MM.1S (cell line): ENCODE results near the gene SFRP2.

ENCODE experiments used
- DNase-seq: peaks from one replicate; pipeline ENCODE4 v3.0.0-alpha.2; 2015
- H2AFZ ChIP-seq: fragments of 300-600 bp; sonication (generic); 2 replicates; pipeline ENCODE4 v1.6.0; 2016; ENCODE audit warnings: antibody characterized with exemption, low read length
- H3F3A ChIP-seq: fragments of 300-600 bp; sonication (generic); 2 replicates; pipeline ENCODE4 v1.6.1; 2016; ENCODE audit warnings: mild to moderate bottlenecking, antibody characterized with exemption, low read length, moderate library complexity, mixed read lengths; ENCODE audit not compliant: insufficient read depth
- H3K27ac ChIP-seq: fragments of 300-600 bp; sonication (generic); 2 replicates; pipeline ENCODE4 v1.5.1; 2016; ENCODE audit warnings: mild to moderate bottlenecking, low read length
- H3K27me3 ChIP-seq: fragments of 300-600 bp; sonication (generic); replicated peaks from 2 replicates; pipeline ENCODE4 v1.6.0; 2016; ENCODE audit warnings: low read length; ENCODE audit not compliant: insufficient read depth
- H3K36me3 ChIP-seq: fragments of 300-600 bp; sonication (generic); replicated peaks from 2 replicates; pipeline ENCODE4 v1.6.1; 2016; ENCODE audit warnings: mild to moderate bottlenecking, low read length, mixed read lengths; ENCODE audit not compliant: insufficient read depth
- H3K4me1 ChIP-seq: fragments of 300-600 bp; sonication (generic); 2 replicates; pipeline ENCODE4 v1.6.1; 2016; ENCODE audit warnings: low read length, mixed read lengths
- H3K4me2 ChIP-seq: fragments of 300-600 bp; sonication (generic); 2 replicates; pipeline ENCODE4 v1.6.0; 2016; ENCODE audit warnings: low read depth, low read length
- H3K4me3 ChIP-seq: fragments of 300-600 bp; sonication (generic); 2 replicates; pipeline ENCODE4 v1.5.1; 2016; ENCODE audit warnings: low read length, mixed read lengths
- H3K79me2 ChIP-seq: fragments of 300-600 bp; sonication (generic); 2 replicates; pipeline ENCODE4 v1.6.1; 2016; ENCODE audit warnings: mixed run types, low read length, mixed read lengths
- H3K9ac ChIP-seq: fragments of 300-600 bp; sonication (generic); 2 replicates; pipeline ENCODE4 v1.6.1; 2016; ENCODE audit warnings: low read length, mixed read lengths
- H3K9me2 ChIP-seq: fragments of 300-600 bp; sonication (generic); replicated peaks from 2 replicates; pipeline ENCODE4 v1.6.1; 2016; ENCODE audit warnings: mild to moderate bottlenecking, low read length, mixed read lengths; ENCODE audit not compliant: insufficient read depth
- H3K9me3 ChIP-seq: fragments of 300-600 bp; sonication (generic); replicated peaks from 2 replicates; pipeline ENCODE4 v1.6.1; 2016; ENCODE audit warnings: mild to moderate bottlenecking, low read length, mixed read lengths; ENCODE audit not compliant: insufficient read depth
- H4K20me1 ChIP-seq: fragments of 300-600 bp; sonication (generic); 2 replicates; pipeline ENCODE4 v1.6.1; 2016; ENCODE audit warnings: mild to moderate bottlenecking, low read length, moderate library complexity, mixed read lengths; ENCODE audit not compliant: insufficient read depth
- EZH2 ChIP-seq: fragments of 300-600 bp; sonication (generic); optimal IDR thresholded peaks from 2 replicates; pipeline ENCODE3; 2017; ENCODE audit warnings: low read depth, mild to moderate bottlenecking, antibody characterized with exemption, low read length, mixed read lengths
- EZH2phosphoT487 ChIP-seq: fragments of 300-600 bp; sonication (generic); IDR thresholded peaks from 2 replicates; pipeline ENCODE4 v1.6.1; 2018; ENCODE audit warnings: antibody characterized with exemption, low read length
- TF ChIP-seq, protein P1 (sequence below): fragments of 300-600 bp; sonication (generic); IDR thresholded peaks from 2 replicates; pipeline ENCODE4 v1.5.1; 2016; ENCODE audit warnings: antibody characterized with exemption, low read length, mixed read lengths

Gene SFRP2

GRCh38 chr4:153784166-153784699, 4.7 kb downstream of the SFRP2 start:
- DNase-seq, result no peak
- H3K79me2 ChIP-seq, result no peaks in the 10 kb centered on the region
- H3K27ac ChIP-seq, result no peak overlapping the region
- TF ChIP-seq EZH2 (no peak), EZH2phosphoT487 (no peak)
- TF ChIP-seq, protein P1, sequence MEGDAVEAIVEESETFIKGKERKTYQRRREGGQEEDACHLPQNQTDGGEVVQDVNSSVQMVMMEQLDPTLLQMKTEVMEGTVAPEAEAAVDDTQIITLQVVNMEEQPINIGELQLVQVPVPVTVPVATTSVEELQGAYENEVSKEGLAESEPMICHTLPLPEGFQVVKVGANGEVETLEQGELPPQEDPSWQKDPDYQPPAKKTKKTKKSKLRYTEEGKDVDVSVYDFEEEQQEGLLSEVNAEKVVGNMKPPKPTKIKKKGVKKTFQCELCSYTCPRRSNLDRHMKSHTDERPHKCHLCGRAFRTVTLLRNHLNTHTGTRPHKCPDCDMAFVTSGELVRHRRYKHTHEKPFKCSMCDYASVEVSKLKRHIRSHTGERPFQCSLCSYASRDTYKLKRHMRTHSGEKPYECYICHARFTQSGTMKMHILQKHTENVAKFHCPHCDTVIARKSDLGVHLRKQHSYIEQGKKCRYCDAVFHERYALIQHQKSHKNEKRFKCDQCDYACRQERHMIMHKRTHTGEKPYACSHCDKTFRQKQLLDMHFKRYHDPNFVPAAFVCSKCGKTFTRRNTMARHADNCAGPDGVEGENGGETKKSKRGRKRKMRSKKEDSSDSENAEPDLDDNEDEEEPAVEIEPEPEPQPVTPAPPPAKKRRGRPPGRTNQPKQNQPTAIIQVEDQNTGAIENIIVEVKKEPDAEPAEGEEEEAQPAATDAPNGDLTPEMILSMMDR, result no peak
- no peak overlapping the region for H3K4me2 ChIP-seq
- no peak overlapping the region for H2AFZ ChIP-seq
- H3F3A ChIP-seq, result no peaks in the 10 kb centered on the region
- no peaks in the 10 kb centered on the region for H3K4me1 ChIP-seq
- H3K9me3 ChIP-seq, result no peaks in the 10 kb centered on the region
- H3K27me3 ChIP-seq, result no peaks in the 10 kb centered on the region
- no peaks in the 10 kb centered on the region for H4K20me1 ChIP-seq
- no peaks in the 10 kb centered on the region for H3K36me3 ChIP-seq
- no peak overlapping the region for H3K4me3 ChIP-seq
- H3K9me2 ChIP-seq, result no peaks in the 10 kb centered on the region
- H3K9ac ChIP-seq, result no peak overlapping the region

DNA sequence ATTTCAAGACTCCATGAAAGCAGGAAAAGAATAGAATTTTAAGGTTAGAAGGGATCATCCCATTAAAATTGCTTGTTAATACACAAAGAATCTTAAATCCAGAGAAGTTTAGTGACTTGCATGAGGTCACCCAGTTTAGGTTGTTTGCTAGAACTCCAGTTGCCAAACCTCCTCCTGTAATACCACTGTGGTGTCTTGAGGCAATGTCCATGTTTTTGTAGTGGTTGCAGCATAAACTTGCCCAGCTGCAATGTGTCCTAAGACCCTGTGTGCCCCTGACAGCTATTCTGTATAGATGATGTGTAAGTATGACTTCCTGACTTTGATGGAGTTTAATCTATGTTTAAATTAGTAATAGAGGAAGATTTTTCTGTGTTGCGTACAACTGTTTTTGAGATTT, 6.3 kb downstream of the SFRP2 start:
- no peaks in the 10 kb centered on the region for H3K9me2 ChIP-seq
- no peaks in the 10 kb centered on the region for H3F3A ChIP-seq
- TF ChIP-seq EZH2, result no peak
- TF ChIP-seq, protein P1, result no peak
- TF ChIP-seq EZH2phosphoT487, result no peak
- no peak for DNase-seq
- no peaks in the 10 kb centered on the region for H3K9me3 ChIP-seq
- H3K27ac ChIP-seq, result no peak overlapping the region
- no peak overlapping the region for H3K4me2 ChIP-seq
- no peak overlapping the region for H2AFZ ChIP-seq
- no peak overlapping the region for H3K9ac ChIP-seq
- no peaks in the 10 kb centered on the region for H3K4me1 ChIP-seq
- H3K27me3 ChIP-seq, result no peaks in the 10 kb centered on the region
- no peaks in the 10 kb centered on the region for H3K36me3 ChIP-seq
- no peaks in the 10 kb centered on the region for H3K79me2 ChIP-seq
- no peaks in the 10 kb centered on the region for H4K20me1 ChIP-seq
- H3K4me3 ChIP-seq, result no peak overlapping the region

GRCh38 chr4:153781717-153782416, 7.0 kb downstream of the SFRP2 start:
- no peak overlapping the region for H2AFZ ChIP-seq

More at GRCh38 chr4:153781717-153782416, 7.0 kb downstream of the SFRP2 start:
- Histone ChIP-seq H3K27ac (no peak overlapping the region), H3K4me2 (no peak overlapping the region), H3F3A (no peaks in the 10 kb centered on the region), H3K9ac (no peak overlapping the region), H3K4me1 (no peaks in the 10 kb centered on the region), H3K4me3 (no peak overlapping the region), H4K20me1 (no peaks in the 10 kb centered on the region), H3K79me2 (no peaks in the 10 kb centered on the region), H3K36me3 (no peaks in the 10 kb centered on the region), H3K9me2 (no peaks in the 10 kb centered on the region), H3K27me3 (no peaks in the 10 kb centered on the region), H3K9me3 (no peaks in the 10 kb centered on the region)
- TF ChIP-seq, protein P1, result no peak
- no peak for TF ChIP-seq EZH2phosphoT487
- no peak for TF ChIP-seq EZH2
- DNase-seq, result no peak
